ENCODE results near the gene BTBD6.
A peak's percentile ranks its signal among the peaks of the same experiment; 100 is the strongest.

The BTBD6 gene

GRCh38 chr14:105248368-105249181 lies at the start of gene BTBD6:
Gene BTBD6, plus strand, starts transcription at chr14:105248533. Its CDS starts 179 bp downstream, at chr14:105248712.
- DNase-seq: peak; percentile 89

DNA sequence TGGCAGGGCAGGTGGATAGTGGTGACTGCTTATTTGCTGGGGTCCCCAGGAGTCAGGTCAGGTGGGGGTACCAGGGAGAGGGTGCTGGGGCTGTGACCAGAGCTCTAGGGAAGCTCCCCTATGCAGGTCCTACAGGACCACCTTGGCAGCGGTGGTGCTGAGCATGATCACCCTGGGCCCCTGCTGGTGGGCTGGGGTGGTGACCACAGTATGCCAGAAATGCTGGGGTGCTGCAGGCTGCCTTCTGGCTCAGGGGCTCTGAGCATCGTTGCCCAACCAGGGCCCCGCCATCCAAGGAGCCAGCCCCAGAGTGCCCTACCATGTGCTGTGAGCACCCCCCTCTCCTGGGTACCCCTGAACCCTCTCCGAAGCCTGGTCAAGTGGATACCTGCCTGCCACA lies 49.7 kb upstream of the BTBD6 start:
- DNase-seq: no peak

- DNase-seq: no peak
Measured at GRCh38 chr14:105199093-105199492, 49.2 kb upstream of the BTBD6 start.

DNA sequence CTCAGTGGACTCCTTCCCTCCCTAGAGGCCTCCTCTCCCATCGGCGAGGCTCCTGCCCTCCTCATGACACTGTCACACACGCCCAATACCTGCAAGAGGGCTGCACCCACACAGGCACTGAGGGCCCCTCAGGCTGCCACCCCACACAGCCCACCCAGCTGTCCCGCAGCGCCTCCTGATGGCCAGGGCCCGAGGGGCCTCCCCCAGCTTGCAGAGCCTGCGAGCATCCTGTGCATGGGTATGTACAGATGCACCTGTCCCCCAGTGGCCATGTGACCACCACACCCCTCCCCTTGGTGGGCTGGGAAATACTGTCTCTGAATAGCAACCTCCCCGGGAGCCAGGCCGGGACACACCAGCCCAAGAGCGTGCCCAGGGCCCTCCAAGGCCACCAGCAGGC lies 48.3 kb upstream of the BTBD6 start:
- DNase-seq: no peak

- DNase-seq: no peak
Measured at GRCh38 chr14:105200641-105201040, 47.7 kb upstream of the BTBD6 start.

DNA sequence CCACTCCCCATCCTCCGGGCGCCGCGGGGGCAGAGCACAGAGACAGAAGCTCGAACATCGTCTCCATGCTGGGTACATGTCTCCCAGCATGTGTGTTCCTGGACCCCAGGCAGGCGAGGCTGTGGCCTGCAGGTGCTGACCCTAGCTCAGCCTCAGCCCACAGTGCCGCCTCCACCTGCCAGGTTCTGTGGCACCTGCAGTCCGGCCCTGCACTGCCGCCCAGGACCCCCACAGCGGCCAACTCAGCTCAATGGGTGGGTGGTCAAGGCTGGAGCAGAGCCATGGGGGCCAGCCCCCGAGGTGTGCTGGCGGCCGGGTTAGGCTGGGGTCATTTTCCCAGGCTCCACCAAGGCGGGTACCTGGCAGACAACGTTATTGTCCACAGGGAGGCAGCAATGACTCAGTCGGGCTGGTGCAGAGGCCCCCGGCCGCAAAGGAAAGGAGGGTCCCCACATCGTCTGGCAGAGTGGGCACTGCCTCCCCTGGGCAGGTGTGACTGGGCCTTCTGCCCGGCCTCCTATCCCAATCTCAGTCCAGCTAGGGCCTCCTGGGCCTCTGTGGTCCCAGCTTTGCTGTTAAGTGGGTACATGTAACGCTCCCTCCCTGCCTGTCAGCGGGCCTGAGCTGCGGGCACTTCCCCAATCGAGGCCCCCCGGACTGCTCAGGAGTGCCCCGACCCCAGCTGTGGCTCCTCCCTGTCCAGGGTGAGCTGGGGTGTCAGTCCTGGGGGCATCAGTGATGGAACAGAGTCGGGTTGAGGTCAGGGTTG lies 47.0 kb upstream of the BTBD6 start:
- no peak for DNase-seq

DNA sequence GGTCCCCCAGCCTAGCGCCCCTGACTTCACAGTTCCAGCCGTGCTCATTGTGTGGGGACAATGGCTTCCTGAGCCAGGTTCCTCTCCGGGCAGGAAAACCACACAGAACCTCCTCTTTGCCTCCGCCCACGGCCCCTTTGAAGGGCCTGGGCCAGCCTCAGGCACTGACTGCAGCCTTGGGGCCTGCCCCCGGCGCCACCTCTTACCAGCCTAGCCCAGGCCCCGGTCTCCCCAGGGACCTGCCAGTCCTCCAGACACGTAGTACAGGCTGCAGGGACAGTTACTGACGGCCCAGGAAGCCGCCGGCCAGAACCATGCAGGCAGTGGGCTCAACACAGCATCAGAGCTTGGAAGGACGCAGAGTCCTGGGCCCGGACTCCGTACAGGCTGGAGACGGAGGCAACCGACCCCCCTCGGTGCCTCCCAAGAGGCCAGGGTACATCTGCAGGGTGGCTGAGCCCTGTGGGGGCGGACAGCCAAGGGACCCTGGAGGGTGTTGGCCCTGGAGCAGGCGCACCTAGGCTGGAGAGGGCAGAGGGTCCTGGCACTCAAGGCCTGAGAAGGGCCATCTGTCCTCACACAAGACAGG lies 46.3 kb upstream of the BTBD6 start:
- DNase-seq: no peak

DNA sequence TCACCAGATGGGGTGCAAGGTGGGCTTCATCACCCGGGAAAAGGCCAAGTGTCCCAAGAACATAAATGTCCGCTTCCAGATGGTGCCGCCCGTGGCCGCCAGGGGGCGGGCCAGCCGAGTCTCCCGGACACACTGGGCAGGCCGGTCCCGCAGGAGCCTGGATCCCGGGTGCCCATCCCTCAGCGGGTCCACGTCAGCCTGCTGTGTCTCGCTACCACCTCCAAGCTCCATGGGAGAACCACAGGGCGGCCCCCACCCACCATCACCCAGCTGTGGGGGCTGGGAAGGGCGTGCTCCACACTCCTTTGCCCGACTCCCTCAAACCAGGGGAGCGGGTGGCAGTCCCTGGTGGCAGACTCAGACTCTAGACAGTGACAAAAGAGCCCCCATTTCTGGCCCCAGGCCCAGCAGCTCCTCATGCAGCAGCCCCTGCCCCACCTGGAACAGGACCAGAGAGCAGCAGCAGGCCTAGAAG lies 45.2 kb upstream of the BTBD6 start:
- peak; percentile 64 for DNase-seq

DNA sequence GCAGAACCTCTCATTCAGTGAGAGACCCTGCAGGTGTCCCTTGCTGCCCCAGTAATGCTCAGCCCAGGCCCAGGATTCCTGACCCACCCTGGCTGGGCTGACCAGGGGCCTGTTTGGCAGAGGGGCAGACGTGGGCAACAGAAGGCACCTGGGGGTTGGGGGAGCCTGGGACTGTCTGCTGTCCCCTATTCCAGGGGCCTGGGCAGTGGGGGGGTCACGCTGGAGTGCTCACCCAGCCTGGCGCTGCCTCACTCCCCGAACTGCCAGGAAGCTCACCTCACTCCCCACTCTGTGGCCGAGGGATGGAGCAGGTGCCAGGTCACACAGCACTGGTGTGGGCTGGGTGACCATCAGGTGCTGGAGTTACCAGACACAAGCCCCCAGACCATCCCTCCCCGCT lies 44.6 kb upstream of the BTBD6 start:
- DNase-seq: no peak

- DNase-seq: no peak
Measured at GRCh38 chr14:105204206-105204930, 44.0 kb upstream of the BTBD6 start.

DNA sequence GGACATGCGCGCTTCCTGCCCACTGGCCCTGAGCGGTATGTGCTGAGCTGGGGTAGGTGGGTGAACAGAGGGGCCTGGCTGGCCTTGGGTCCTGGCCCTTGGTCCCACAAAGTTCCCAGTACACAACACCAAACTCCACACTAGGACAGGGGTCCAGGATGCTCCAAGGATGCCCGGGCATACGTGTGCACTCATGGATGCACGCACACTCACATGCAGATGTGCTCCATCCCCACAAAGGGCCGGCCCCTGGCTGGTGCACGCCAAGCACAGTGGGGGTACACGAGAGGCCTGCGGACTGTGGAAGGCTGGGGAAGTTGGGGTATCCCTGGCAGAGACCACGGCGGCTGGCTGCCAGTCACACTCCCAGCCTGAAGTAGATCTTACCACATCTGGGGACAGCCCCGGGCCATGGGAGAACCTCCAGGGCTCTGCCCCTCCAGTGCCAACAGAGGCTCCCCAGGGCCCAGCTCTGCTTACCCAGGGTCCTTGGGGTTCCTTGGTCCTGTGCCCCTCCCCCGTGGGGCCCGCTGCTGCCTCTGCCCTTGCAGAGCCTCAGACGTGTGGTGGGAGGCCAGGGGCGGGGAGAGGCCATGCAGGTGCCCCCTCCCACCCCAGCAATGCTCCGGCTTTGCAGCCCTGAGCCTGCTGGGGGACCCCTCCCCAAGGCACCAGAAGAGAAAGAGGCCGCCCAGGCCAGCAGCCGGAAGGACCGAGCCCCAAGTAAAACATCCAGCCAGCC lies 43.2 kb upstream of the BTBD6 start:
- no peak for DNase-seq

DNA sequence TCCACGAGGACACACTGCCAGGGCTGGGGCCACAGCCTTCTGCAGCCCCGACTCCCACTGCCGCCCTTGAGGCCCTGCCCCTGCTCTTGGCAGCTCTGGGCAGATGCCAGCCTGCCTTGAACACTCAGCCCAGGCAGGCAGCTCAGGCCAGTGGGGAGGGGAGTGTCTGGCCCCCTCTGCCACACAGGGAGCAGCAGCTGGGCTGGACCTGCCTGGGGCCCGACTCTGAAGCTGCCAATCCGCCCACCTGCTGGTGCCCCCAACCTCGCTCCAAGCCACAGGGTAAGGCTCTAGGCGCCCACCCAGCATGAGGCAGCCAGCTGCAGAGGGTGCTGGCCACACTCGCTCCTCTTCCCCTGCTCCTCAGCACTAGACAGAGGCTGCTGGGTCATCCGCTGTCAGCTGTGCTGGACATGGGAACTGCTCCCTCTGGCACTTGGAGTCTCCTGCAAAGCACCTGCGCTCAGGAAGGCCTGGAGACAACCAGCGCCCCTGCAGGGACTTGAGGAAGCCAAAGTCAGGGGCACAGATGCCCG lies 42.6 kb upstream of the BTBD6 start:
- DNase-seq: no peak

DNA sequence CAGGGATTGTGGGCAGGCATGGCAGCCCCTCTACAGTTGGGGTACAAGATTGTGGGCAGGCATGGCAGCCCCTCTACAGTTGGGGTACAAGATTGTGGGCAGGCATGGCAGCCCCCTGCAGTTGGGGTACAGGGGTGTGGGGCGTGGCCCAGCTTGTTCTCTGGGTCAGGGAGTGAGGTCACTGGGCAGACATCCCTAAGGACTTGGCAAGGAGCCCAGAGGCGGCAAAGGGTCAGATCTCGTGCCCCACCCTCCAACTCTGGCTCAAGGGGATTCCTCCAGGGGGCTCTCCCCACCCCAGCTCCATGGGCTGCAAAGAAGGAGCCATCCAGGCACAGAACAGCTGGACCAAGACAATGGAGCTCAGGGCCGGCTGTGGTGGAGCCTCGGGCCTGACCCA lies 41.5 kb upstream of the BTBD6 start:
- DNase-seq: no peak

DNA sequence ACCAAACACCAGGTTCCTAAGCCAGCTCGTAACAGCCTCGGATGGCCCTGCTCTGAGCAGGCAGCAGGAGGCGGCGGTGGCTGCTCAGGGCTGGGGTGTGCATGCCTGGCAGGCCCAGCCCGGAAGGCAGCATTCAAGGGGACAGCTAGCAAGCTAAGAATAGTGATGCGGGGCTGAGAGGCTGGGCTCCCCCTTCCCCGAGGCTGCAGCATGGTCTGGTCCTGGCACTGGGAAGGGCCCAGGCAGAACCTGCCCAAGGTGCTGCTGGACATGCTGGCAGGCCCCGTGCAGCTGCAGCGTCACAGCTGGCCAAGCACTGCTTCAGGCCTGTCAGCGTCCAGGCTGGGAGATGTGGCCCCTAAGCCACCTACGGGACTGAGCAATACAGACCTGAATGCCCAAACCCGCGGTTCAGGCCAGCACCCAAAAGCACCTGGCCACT lies 40.9 kb upstream of the BTBD6 start:
- no peak for DNase-seq

DNA sequence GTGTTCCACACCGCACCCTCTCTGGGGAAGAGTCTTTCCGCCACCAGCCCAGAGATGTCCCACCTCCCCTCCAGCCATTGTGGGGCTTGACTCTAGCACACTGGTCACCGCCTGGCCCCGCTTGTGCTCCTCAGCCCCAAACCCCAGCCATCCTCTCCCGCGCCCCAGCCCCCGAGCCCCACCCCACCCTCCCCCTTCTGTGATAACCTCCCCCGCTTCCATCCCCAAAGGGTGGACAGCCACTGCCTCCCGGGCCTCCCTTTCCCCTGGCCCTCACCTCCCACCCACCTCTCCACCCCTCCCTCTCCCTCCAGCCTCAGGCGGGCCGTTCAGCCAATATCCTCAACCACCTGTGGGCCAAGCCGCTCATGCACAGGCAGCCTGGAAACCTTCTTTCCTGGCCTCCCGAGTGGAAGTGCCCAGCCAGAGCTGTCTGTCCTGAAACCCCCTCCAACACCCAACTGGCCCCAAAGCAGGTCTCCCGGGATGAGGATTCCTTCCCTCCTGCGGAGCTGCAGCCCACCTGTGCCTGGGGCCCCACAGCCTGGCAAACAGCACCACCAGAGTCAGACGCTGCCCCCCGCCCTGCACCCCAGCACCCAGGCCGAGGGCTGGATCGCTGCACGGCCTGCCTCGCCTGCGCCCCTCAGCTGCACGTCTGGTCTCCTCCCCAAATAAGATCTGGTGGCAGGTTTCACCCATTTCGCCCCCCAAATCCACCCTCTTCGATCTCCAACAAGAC lies 40.2 kb upstream of the BTBD6 start:
- DNase-seq: no peak

DNA sequence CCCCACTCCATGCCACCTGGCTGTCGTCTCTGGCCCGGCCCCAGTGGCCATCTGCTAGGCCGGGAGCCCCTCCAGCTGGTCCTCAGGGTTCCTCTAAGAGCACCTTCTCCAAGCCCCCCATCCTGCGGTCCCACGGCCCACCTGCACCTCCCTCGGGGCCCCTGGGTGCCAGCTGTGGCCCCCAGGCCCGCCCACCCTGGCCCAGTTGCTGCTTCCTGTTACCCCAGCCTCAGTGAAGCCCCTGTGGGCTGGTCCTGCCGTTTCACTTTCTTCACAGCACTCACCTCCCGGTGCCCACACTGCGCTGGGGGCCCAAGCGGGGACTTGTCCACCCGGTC lies 39.6 kb upstream of the BTBD6 start:
- no peak for DNase-seq

- no peak for DNase-seq
Measured at GRCh38 chr14:105209091-105209490, 39.2 kb upstream of the BTBD6 start.

- DNase-seq: no peak
Measured at GRCh38 chr14:105209646-105210045, 38.7 kb upstream of the BTBD6 start.

DNA sequence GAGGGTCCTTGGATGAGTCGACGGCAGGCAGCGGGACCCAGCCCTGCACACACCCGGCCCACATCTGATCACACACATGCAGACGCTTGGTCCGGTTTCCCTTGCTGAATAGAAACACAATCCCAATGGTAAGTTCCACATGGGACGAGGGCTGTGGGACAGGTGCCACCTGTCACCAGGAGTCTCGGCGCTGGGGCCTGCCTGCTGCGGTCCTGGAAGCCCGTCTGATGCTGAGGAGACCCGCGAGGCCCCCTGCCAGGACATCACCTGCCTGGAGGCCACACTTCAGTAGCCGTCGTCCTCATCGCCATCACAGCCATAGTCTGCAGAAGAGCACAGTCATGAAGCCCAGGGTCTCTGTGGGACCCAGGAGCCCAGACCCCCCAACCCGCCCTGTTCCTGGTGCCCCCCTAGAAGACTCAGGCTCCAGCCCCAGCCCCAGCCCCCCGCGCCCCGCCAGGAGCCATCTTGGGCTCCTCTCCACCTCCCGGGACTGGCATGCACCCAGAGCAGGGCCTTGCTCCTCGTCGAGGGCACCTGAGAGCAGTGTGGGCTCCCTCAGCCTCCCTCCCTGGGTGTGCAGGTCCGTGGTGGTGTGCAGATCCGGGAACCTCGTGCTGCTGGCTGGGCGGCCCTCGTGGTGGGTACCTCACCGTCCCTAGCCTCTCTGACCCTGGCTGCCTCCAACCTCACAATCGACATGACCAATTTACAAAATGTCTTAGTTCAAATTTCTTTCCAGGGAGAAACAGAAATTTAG lies 37.9 kb upstream of the BTBD6 start:
- no peak for DNase-seq

DNA sequence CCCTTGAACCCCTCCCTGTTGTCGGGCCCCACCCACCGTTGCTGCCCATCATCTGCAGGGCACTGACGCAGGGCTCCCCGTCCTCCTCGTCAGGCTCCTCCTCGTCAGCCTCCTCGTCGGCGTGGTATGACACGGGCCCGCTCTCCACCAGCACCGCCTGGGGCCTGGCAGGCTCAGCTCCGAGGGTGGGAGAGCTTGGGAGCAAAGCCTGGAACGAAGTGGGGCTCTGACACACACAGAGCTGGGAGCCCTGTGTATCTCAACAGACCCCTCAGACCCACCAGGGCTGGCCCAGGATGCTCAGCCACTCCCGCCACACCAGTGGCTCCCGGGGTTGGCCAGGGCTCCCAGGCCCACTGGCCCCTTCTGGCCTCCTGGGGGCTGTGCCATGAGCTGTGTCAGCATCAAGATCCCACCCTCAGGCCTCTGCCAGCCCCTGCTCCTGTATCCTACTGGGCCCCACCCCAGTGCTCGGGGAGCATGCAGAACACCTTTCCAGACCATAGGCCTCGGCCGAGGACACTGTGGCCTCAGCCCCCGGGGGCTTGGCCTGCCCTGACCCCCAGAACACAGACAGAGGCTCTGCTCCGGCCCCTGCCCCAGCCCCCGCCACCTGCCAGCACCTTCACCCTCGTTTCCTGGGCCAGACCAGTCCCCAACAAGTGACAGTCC lies 37.1 kb upstream of the BTBD6 start:
- DNase-seq: no peak

Measured in stimulated activated CD4-positive, alpha-beta T cell treated with anti-CD3 and anti-CD28 coated beads, Interleukin-4, amount 100 ng/mL, for 1 hour (primary cell).